Body of pancreas (tissue), 4 donors: ENCODE data around the gene GRM1. TPM values are rescaled to one million over a fixed set of nuclear protein-coding genes. Genes with fewer than 3 reads are reported as not detected.

Source experiments
- ATAC-seq: fragments of 150-250 bp; one replicate; pipeline ENCODE4 v1.9.1; 2016
- DNase-seq, 4 donors: peaks; one replicate each; pipeline ENCODE4 v3.0.0-alpha.2; 2019
- H3K27ac ChIP-seq, 4 donors: fragments of 200-600 bp; sonication (generic); 1 replicate in 3 of 4; 2 replicates in 1 of 4; pipeline versions ENCODE4 v1.5.1 to v1.6.1; 2016 to 2019; ENCODE audit warnings: mild to moderate bottlenecking in 1 of 4, mixed read lengths in 1 of 4, moderate library complexity in 1 of 4
- H3K27me3 ChIP-seq, 2 donors: fragments of 200-600 bp; sonication (generic); one replicate each; pipeline ENCODE4 v1.6.0; 2016; ENCODE audit warnings: mild to moderate bottlenecking in 1 of 2
- H3K36me3 ChIP-seq, 2 donors: fragments of 200-600 bp; sonication (generic); replicated peaks in 1 of 2; 2 replicates each; pipeline ENCODE4 v1.5.1; 2016; ENCODE audit warnings: low read depth in 2 of 2; ENCODE audit not compliant: insufficient read depth in 1 of 2
- H3K4me1 ChIP-seq: fragments of 200-600 bp; sonication (generic); one replicate; pipeline ENCODE4 v1.6.0; 2016
- H3K4me3 ChIP-seq, 2 donors: fragments of 200-600 bp; sonication (generic); 1 replicate in 1 of 2; 2 replicates in 1 of 2; pipeline ENCODE4 v1.5.1; 2016 to 2019
- H3K9me3 ChIP-seq, 3 donors: fragments of 200-600 bp; sonication (generic); 1 replicate in 2 of 3; 2 replicates in 1 of 3; pipeline ENCODE4 v1.5.1; 2016
- POLR2A ChIP-seq, 3 donors: fragments of 450-650 bp; IDR thresholded peaks; one replicate each; pipeline ENCODE4 v1.6.1; 2016; ENCODE audit warnings: antibody characterized with exemption in 3 of 3, mild to moderate bottlenecking in 2 of 3
- WGBS, 2 donors: methylation state at CpG; one replicate each; pipeline ENCODE4 v1.1.5; 2017; 5-methylcytosine and 5-hydroxymethylcytosine counted together
- intact Hi-C: fragments of 100-400 bp; cut with DNase I; formaldehyde crosslinking; loops from one replicate; pipeline ENCODE4 v1.15.1; 2023
- total RNA-seq, 2 donors: library from RNA; depleted of rRNA; stranded (reverse); fragments of >200 nt; gene quantifications; one replicate each; pipeline ENCODE4 v1.1.0, GENCODE V29; 2016
- TF ChIP-seq, protein P1 (sequence below), 7 experiments: fragments of 450-650 bp in 4 of 7; fragments of 200-600 bp in 3 of 7; sonication (generic) in 3 of 7; IDR thresholded peaks; one replicate each; pipeline ENCODE4 v1.5.1; 2016 to 2019; ENCODE audit warnings: antibody characterized with exemption in 7 of 7

Gene GRM1
- total RNA-seq, 2 donors from 2014 or later = under 0.01 TPM; not detected in 1

DNA sequence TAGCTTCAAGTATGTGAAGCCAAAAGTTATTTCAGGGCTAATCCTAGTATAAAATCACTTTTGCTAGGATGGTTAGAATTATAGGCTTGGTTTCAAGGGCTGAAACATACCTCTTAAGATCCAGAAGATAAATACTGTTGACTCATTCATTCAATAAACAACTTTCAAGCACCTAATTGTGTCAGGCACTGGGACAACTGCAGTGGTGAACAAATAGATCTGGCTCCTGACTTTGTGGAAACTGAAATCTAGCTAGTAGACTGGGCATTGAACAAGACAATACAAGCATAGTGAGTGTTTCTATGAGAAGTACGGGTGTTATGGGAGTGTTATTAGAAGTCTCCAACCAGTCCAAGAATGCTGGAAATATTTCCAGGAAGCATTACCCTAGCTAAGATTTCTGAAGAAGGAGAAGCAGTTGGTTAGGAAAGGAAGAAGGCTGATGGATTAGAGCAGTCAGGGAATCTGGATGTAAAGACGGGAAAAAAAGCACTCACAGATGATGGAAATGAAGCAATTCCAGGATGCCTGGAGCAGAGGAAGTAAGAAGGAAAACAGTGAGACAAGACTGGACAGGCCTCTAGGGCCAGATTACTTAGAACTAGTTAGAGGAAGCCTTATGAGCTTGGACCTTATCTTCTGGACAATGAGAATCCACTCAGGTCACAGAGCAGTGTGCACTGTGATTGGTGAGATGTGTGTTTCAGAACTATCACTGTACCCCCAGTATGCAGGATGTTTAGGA is 382.2 kb downstream of the GRM1 start:
- intact Hi-C loops = no loop called here
- no peaks in the 10 kb centered on the region for H3K27me3 ChIP-seq
- no peak for TF ChIP-seq POLR2A (IDR thresholded peaks at IDR 0.05)
- TF ChIP-seq, protein P1, sequence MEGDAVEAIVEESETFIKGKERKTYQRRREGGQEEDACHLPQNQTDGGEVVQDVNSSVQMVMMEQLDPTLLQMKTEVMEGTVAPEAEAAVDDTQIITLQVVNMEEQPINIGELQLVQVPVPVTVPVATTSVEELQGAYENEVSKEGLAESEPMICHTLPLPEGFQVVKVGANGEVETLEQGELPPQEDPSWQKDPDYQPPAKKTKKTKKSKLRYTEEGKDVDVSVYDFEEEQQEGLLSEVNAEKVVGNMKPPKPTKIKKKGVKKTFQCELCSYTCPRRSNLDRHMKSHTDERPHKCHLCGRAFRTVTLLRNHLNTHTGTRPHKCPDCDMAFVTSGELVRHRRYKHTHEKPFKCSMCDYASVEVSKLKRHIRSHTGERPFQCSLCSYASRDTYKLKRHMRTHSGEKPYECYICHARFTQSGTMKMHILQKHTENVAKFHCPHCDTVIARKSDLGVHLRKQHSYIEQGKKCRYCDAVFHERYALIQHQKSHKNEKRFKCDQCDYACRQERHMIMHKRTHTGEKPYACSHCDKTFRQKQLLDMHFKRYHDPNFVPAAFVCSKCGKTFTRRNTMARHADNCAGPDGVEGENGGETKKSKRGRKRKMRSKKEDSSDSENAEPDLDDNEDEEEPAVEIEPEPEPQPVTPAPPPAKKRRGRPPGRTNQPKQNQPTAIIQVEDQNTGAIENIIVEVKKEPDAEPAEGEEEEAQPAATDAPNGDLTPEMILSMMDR (IDR thresholded peaks at IDR 0.05) = no peak
- H3K36me3 ChIP-seq = no peaks in the 10 kb centered on the region
- no peaks in the 10 kb centered on the region for H3K9me3 ChIP-seq
- no peaks in the 10 kb centered on the region for H3K4me1 ChIP-seq
- no peak overlapping the region for H3K4me3 ChIP-seq
- DNase-seq (no peak), ATAC-seq (no peak)
- H3K27ac ChIP-seq = no peak overlapping the region
- WGBS, 2 donors = 47 to 54% methylated on average over 2 of the region's 2 CpGs

DNA sequence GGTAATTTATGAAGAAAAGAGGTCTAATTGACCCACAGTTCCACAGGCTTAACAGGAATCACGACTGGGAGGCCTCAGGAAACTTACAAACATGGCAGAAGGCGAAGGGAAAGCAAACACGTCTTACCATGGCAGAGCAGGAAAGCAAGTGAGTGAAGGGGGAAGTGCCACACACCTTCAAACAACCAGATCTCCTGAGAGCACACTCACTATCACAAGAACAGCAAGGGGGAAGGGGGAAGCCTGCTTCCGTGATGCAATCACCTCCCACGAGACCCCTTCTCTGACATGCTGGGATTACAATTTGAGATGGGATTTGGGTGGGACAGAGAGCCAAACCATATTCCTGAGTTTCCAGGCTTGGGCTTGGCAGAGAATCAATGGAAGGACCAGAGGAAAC is 390.7 kb downstream of the GRM1 start:
- Histone ChIP-seq H3K9me3 (no peaks in the 10 kb centered on the region), H3K36me3 (no peaks in the 10 kb centered on the region), H3K27ac (no peak overlapping the region), H3K27me3 (no peaks in the 10 kb centered on the region), H3K4me1 (no peaks in the 10 kb centered on the region), H3K4me3 (no peak overlapping the region)
- DNase-seq = no peak
- no peak for ATAC-seq
- TF ChIP-seq, protein P1 (IDR thresholded peaks at IDR 0.05) = no peak
- no peak for TF ChIP-seq POLR2A (IDR thresholded peaks at IDR 0.05)
- intact Hi-C loops = no loop called here
- 47 to 49% methylated on average over 5 of the region's 5 CpGs for WGBS, 2 donors

DNA sequence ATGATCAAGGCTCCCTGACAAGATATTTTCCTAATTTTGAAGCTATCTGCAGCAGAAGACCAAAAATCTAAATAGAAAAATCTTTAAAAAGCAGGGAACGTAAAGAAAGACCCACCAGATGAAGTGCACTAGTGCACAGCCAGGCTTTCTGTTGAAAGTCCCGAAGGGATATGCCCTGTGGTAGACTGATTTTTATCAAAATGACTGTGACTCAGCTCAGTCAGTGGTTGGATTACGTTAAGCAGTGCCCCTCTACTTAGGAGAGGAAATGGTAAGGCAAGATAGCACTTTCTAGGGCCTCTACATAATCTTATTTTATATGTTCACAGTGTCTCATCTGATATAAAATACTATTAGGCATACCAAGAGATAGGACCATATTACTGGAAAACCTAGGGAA is 391.4 kb downstream of the GRM1 start:
- H3K4me1 ChIP-seq = no peaks in the 10 kb centered on the region
- ATAC-seq (no peak), DNase-seq (no peak)
- no peaks in the 10 kb centered on the region for H3K27me3 ChIP-seq
- 51 to 62% methylated on average over 3 of the region's 3 CpGs for WGBS, 2 donors
- intact Hi-C loops = no loop called here
- H3K4me3 ChIP-seq = no peak overlapping the region
- no peak for TF ChIP-seq POLR2A (IDR thresholded peaks at IDR 0.05)
- TF ChIP-seq, protein P1 (IDR thresholded peaks at IDR 0.05) = no peak
- H3K36me3 ChIP-seq = no peaks in the 10 kb centered on the region
- no peaks in the 10 kb centered on the region for H3K9me3 ChIP-seq
- H3K27ac ChIP-seq = no peak overlapping the region

DNA sequence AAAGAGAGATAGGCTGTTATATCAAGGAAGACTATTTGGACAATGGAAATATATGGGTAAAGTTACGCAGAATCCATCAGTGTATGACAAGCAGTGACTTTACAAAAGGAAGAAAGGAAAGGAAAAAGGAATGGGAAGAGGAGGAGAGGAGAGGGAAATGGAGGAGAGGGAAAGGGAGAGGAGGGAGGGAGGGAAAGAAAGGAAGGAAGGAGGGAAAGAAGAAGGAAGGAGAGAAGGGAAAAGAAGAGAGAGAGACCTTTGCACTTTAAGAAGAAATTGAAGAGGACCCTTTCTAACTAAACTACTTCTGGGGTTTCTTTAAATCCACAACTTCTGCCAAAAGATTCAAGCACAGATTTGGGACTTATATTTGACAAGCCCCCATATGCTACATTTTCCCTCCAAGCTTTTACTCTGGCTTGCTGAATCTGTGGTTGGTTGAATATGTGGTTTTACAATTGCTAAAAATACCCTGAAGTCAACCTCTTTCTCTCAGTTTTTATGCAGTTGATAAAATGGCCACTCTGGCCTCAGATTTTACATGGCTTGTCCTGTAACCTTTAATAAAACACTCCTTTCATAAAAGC is 394.0 kb downstream of the GRM1 start:
- DNase-seq (no peak), ATAC-seq (no peak)
- intact Hi-C loops = no loop called here
- H3K36me3 ChIP-seq = no peaks in the 10 kb centered on the region
- H3K4me1 ChIP-seq = no peaks in the 10 kb centered on the region
- H3K27me3 ChIP-seq = no peaks in the 10 kb centered on the region
- no peak for TF ChIP-seq POLR2A (IDR thresholded peaks at IDR 0.05)
- TF ChIP-seq, protein P1 (IDR thresholded peaks at IDR 0.05) = no peak
- no peak overlapping the region for H3K4me3 ChIP-seq
- H3K27ac ChIP-seq = no peak overlapping the region
- 73 to 79% methylated on average over 1 of the region's 1 CpG for WGBS, 2 donors
- no peaks in the 10 kb centered on the region for H3K9me3 ChIP-seq

DNA sequence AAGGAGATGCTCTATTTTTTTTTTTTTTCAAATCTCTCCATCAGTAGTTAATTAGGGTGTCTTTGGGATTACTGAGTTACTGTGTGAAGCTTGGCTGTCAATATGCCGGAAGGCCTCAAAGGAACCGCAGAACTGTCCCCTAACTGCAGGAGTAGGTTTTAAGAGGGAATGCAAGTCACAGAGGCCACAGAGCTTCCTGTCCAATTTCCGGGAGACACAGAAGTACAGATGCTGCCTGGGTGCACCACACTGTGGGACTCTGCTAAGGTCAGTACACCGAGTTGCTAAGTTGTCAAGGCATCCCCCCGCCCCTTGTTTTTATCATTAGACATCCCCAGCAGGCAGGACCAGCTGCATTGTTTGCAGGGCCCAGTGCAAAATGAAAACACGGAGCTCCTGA is 394.6 kb downstream of the GRM1 start:
- H3K9me3 ChIP-seq = no peaks in the 10 kb centered on the region
- no peak for TF ChIP-seq POLR2A (IDR thresholded peaks at IDR 0.05)
- TF ChIP-seq, protein P1 (IDR thresholded peaks at IDR 0.05) = no peak
- ATAC-seq (no peak), DNase-seq (no peak)
- H3K27ac ChIP-seq = no peak overlapping the region
- H3K4me3 ChIP-seq = no peak overlapping the region
- WGBS, 2 donors = 50 to 71% methylated on average over 6 of the region's 6 CpGs
- H3K4me1 ChIP-seq = no peaks in the 10 kb centered on the region
- H3K36me3 ChIP-seq = no peaks in the 10 kb centered on the region
- intact Hi-C loops = no loop called here
- no peaks in the 10 kb centered on the region for H3K27me3 ChIP-seq
